Measurements from ENCODE around the gene SORCS3.

DNA sequence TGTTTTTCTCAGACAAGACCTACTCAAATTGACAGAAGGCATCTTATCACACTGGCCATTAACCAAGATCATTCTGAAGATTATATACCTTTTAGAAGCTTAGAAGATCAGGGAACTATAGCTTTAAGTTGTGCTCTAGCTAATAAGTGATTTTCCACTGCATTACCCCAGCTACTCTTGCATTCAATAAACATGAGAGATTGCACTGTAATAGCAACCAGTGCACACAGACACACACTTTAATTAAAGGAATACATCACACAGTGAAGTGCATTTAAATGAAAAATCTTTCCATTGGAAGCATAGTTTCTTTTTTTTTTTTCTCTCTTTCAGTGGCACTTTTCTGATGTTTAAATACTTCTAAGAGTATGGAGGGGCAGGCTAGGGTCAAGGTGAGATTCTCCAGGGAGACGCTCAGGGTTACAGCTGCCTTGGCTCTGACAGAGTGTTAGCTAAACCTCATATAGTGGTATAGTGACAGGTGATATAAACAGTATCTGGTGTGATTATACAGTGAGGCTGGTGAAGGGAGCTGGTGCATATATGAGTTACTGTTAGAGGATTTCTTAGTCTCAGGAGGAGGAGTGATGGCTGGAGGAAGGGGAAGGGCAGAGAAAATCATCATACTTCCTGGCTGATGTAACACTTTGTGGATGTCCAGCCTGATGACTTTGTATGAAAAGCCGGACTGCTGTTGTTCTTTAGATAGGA, 369.5 kb downstream of the SORCS3 start:
- TF ChIP-seq SRF (IDR thresholded peaks at IDR 0.05; ENCODE audit: low read depth) = no peak
- no peak for TF ChIP-seq POLR2AphosphoS5 (IDR thresholded peaks at IDR 0.05; ENCODE audit: low read depth, low read length)
- no peak for TF ChIP-seq POLR2A (IDR thresholded peaks at IDR 0.05; ENCODE audit: borderline replicate concordance, extremely low read depth, insufficient read depth, insufficient read length)
- TF ChIP-seq EZH2 (IDR thresholded peaks at IDR 0.05) = no peak
- no peak for TF ChIP-seq REST (IDR thresholded peaks at IDR 0.05; ENCODE audit: low read depth)
- TF ChIP-seq TCF7L2 (IDR thresholded peaks at IDR 0.05; ENCODE audit: borderline replicate concordance, extremely low read depth, insufficient read depth, insufficient read length) = no peak
- TF ChIP-seq, protein P1, sequence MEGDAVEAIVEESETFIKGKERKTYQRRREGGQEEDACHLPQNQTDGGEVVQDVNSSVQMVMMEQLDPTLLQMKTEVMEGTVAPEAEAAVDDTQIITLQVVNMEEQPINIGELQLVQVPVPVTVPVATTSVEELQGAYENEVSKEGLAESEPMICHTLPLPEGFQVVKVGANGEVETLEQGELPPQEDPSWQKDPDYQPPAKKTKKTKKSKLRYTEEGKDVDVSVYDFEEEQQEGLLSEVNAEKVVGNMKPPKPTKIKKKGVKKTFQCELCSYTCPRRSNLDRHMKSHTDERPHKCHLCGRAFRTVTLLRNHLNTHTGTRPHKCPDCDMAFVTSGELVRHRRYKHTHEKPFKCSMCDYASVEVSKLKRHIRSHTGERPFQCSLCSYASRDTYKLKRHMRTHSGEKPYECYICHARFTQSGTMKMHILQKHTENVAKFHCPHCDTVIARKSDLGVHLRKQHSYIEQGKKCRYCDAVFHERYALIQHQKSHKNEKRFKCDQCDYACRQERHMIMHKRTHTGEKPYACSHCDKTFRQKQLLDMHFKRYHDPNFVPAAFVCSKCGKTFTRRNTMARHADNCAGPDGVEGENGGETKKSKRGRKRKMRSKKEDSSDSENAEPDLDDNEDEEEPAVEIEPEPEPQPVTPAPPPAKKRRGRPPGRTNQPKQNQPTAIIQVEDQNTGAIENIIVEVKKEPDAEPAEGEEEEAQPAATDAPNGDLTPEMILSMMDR (IDR thresholded peaks at IDR 0.05 in 2 of 3, conservative IDR thresholded peaks at IDR 0.05 in 1 of 3; ENCODE audit: borderline replicate concordance in 1 of 3, insufficient read depth in 1 of 3, low read depth in 2 of 3, low read length in 2 of 3) = no peak
- TF ChIP-seq CEBPB (IDR thresholded peaks at IDR 0.05; ENCODE audit: low read depth) = no peak
